Naive B cell (primary cell): ENCODE data around the gene WFDC5. TPM values are rescaled to one million over a fixed set of nuclear protein-coding genes. Genes with fewer than 3 reads are reported as not detected.
A peak's percentile ranks its signal among the peaks of the same experiment; 100 is the strongest.

Source experiments
- ATAC-seq, 2 donors: fragments of 150-1000 bp; cut with Tn5 transposase; 2 replicates each; pipeline ENCODE4 v1.10.0; 2021; ENCODE audit warnings: low read depth in 2 of 2, mild to moderate bottlenecking in 2 of 2, moderate library complexity in 2 of 2
- DNase-seq: peaks from one replicate; pipeline ENCODE4 v3.0.0; 2022
- H3K27ac Mint-ChIP-seq, 6 donors: one replicate each; pipeline ENCODE4 v1.8.0; 2020 to 2022; ENCODE audit warnings: mild to moderate bottlenecking in 6 of 6, mixed read lengths in 6 of 6, moderate library complexity in 5 of 6, inconsistent platforms in 2 of 6
- H3K27me3 Mint-ChIP-seq, 3 donors: one replicate each; pipeline ENCODE4 v1.8.0; 2021 to 2022; ENCODE audit warnings: mixed read lengths in 3 of 3, mild to moderate bottlenecking in 1 of 3
- H3K36me3 Mint-ChIP-seq, 2 donors: one replicate each; pipeline ENCODE4 v1.8.0; 2020 to 2022; ENCODE audit warnings: mixed read lengths in 2 of 2, inconsistent platforms in 1 of 2, mild to moderate bottlenecking in 1 of 2
- H3K4me1 Mint-ChIP-seq, 3 donors: one replicate each; pipeline ENCODE4 v1.8.0; 2020 to 2022; ENCODE audit warnings: mixed read lengths in 3 of 3, inconsistent platforms in 1 of 3, mild to moderate bottlenecking in 1 of 3, moderate library complexity in 1 of 3
- H3K4me3 Mint-ChIP-seq, 8 donors: one replicate each; pipeline ENCODE4 v1.8.0; 2020 to 2022; ENCODE audit warnings: mild to moderate bottlenecking in 8 of 8, mixed read lengths in 8 of 8, moderate library complexity in 8 of 8, inconsistent platforms in 2 of 8
- H3K9me3 Mint-ChIP-seq, 7 donors: one replicate each; pipeline ENCODE4 v1.8.0; 2020 to 2022; ENCODE audit warnings: mixed read lengths in 7 of 7, mild to moderate bottlenecking in 5 of 7, inconsistent platforms in 2 of 7, moderate library complexity in 1 of 7
- polyA plus RNA-seq, 6 donors: library from polyadenylated mRNA; unstranded; fragments of 300-500 nt; fragmentation: Illumina TruSeq; gene quantifications; one replicate each; pipeline ENCODE4 v1.2.3, GENCODE V29; 2021; ENCODE audit warnings: low read depth in 6 of 6

The WFDC5 gene
- polyA plus RNA-seq, 6 donors from 2014 or later, result not detected

- Mint-ChIP-seq H3K4me1 (peaks cover 4 to 34% (median 19%) of the 10 kb centered on the region in 3 donors), H3K27me3 (peaks cover 27 to 31% (median 27%) of the 10 kb centered on the region in 3 donors), H3K36me3 (no peaks in the 10 kb centered on the region)
Measured at GRCh38 chr20:45094864-45095574, 20.0 kb downstream of the WFDC5 start.

GRCh38 chr20:45094201-45094600 is 20.8 kb downstream of the WFDC5 start:
- DNase-seq (no peak), ATAC-seq (no peak)
- peak overlapping the region in 2 of 6 donors; percentile 39 to 60 for H3K27ac Mint-ChIP-seq
- peaks cover 19 to 23% (median 19%) of the 10 kb centered on the region in 3 donors for H3K27me3 Mint-ChIP-seq
- H3K4me3 Mint-ChIP-seq, result no peak overlapping the region
- H3K9me3 Mint-ChIP-seq, result no peaks in the 10 kb centered on the region
- H3K4me1 Mint-ChIP-seq, result peaks cover 4 to 30% (median 17%) of the 10 kb centered on the region in 3 donors
- no peaks in the 10 kb centered on the region for H3K36me3 Mint-ChIP-seq

More at GRCh38 chr20:45094864-45095574, 20.0 kb downstream of the WFDC5 start:
- Mint-ChIP-seq H3K27ac (no peak overlapping the region), H3K4me3 (no peak overlapping the region), H3K9me3 (no peaks in the 10 kb centered on the region)
- DNase-seq (no peak), ATAC-seq (no peak)

GRCh38 chr20:45092898-45093297 is 22.1 kb downstream of the WFDC5 start:
- Mint-ChIP-seq H3K27ac (peak overlapping the region in 2 of 6 donors; percentile 21 to 50), H3K4me1 (peaks cover 8 to 26% (median 20%) of the 10 kb centered on the region in 3 donors), H3K9me3 (no peaks in the 10 kb centered on the region), H3K36me3 (no peaks in the 10 kb centered on the region), H3K4me3 (no peak overlapping the region), H3K27me3 (peaks cover 13 to 16% (median 13%) of the 10 kb centered on the region in 3 donors)
- DNase-seq (no peak), ATAC-seq (no peak)

- H3K36me3 Mint-ChIP-seq, result peaks cover 4 to 5% of the 10 kb centered on the region in 2 donors
- peaks cover 16 to 30% (median 25%) of the 10 kb centered on the region in 3 donors for H3K4me1 Mint-ChIP-seq
- ATAC-seq, result no peak
- H3K27ac Mint-ChIP-seq, result peak overlapping the region in 1 of 6 donors; percentile 76
- H3K27me3 Mint-ChIP-seq, result peaks cover under 1% of the 10 kb centered on the region in 3 donors
- H3K4me3 Mint-ChIP-seq, result no peak overlapping the region
- no peak for DNase-seq
- H3K9me3 Mint-ChIP-seq, result peaks cover 0 to 3% (median 0%) of the 10 kb centered on the region in 7 donors
Measured at GRCh38 chr20:45091366-45091765, 23.6 kb downstream of the WFDC5 start.

- H3K27me3 Mint-ChIP-seq, result no peaks in the 10 kb centered on the region
- H3K27ac Mint-ChIP-seq, result peak overlapping the region in 1 of 6 donors; percentile 28
- no peak for DNase-seq
- no peak for ATAC-seq
- H3K4me1 Mint-ChIP-seq, result peaks cover 24 to 35% (median 30%) of the 10 kb centered on the region in 3 donors
- peaks cover 0 to 4% (median 0%) of the 10 kb centered on the region in 7 donors for H3K9me3 Mint-ChIP-seq
- H3K4me3 Mint-ChIP-seq, result no peak overlapping the region
- peaks cover 11 to 12% of the 10 kb centered on the region in 2 donors for H3K36me3 Mint-ChIP-seq
Measured at GRCh38 chr20:45090481-45090880, 24.5 kb downstream of the WFDC5 start.

GRCh38 chr20:45088247-45088646 is 26.7 kb downstream of the WFDC5 start:
- no peak for DNase-seq
- ATAC-seq, result no peak
- Mint-ChIP-seq H3K9me3 (peaks cover 0 to 4% (median 0%) of the 10 kb centered on the region in 7 donors), H3K4me3 (no peak overlapping the region), H3K4me1 (peaks cover 27 to 35% (median 34%) of the 10 kb centered on the region in 3 donors), H3K36me3 (peaks cover 11 to 14% of the 10 kb centered on the region in 2 donors), H3K27me3 (no peaks in the 10 kb centered on the region), H3K27ac (peak overlapping the region in 3 of 6 donors; percentile 40 to 70 (median 70))

- peak overlapping the region in 4 of 6 donors; percentile 40 to 70 (median 61) for H3K27ac Mint-ChIP-seq
- ATAC-seq (no peak), DNase-seq (no peak)
- H3K4me3 Mint-ChIP-seq, result no peak overlapping the region
- H3K9me3 Mint-ChIP-seq, result peaks cover 0 to 8% (median under 1%) of the 10 kb centered on the region in 7 donors
- H3K36me3 Mint-ChIP-seq, result peaks cover 14 to 19% of the 10 kb centered on the region in 2 donors
- no peaks in the 10 kb centered on the region for H3K27me3 Mint-ChIP-seq
- peaks cover 29 to 38% (median 34%) of the 10 kb centered on the region in 3 donors for H3K4me1 Mint-ChIP-seq
Measured at GRCh38 chr20:45087814-45088213, 27.2 kb downstream of the WFDC5 start.

- H3K27ac Mint-ChIP-seq, result peak overlapping the region in 4 of 6 donors; percentile 51 to 78 (median 61)
- H3K27me3 Mint-ChIP-seq, result no peaks in the 10 kb centered on the region
- ATAC-seq (peak; percentile 51 to 73), DNase-seq (no peak)
- peaks cover 31 to 41% (median 34%) of the 10 kb centered on the region in 3 donors for H3K4me1 Mint-ChIP-seq
- H3K9me3 Mint-ChIP-seq, result peaks cover 0 to 14% (median 6%) of the 10 kb centered on the region in 7 donors
- peaks cover 19 to 24% of the 10 kb centered on the region in 2 donors for H3K36me3 Mint-ChIP-seq
- no peak overlapping the region for H3K4me3 Mint-ChIP-seq
Measured at GRCh38 chr20:45087097-45087790, 27.7 kb downstream of the WFDC5 start.

- peaks cover 31 to 41% (median 31%) of the 10 kb centered on the region in 3 donors for H3K4me1 Mint-ChIP-seq
- no peak for ATAC-seq
Measured at GRCh38 chr20:45085867-45086266, 29.1 kb downstream of the WFDC5 start.

GRCh38 chr20:45085289-45085688 is 29.7 kb downstream of the WFDC5 start:
- H3K36me3 Mint-ChIP-seq, result peaks cover 36 to 44% of the 10 kb centered on the region in 2 donors
- ATAC-seq (no peak), DNase-seq (no peak)
- peaks cover 2 to 22% (median 12%) of the 10 kb centered on the region in 7 donors for H3K9me3 Mint-ChIP-seq
- H3K4me3 Mint-ChIP-seq, result no peak overlapping the region
- H3K27ac Mint-ChIP-seq, result peak overlapping the region; percentile 24 to 91 (median 74)
- peaks cover 31 to 36% (median 31%) of the 10 kb centered on the region in 3 donors for H3K4me1 Mint-ChIP-seq
- H3K27me3 Mint-ChIP-seq, result no peaks in the 10 kb centered on the region

More at GRCh38 chr20:45085867-45086266, 29.1 kb downstream of the WFDC5 start:
- no peak overlapping the region for H3K4me3 Mint-ChIP-seq
- no peaks in the 10 kb centered on the region for H3K27me3 Mint-ChIP-seq
- H3K9me3 Mint-ChIP-seq, result peaks cover 2 to 22% (median 11%) of the 10 kb centered on the region in 7 donors
- H3K27ac Mint-ChIP-seq, result peak overlapping the region in 5 of 6 donors; percentile 2 to 91 (median 76)
- H3K36me3 Mint-ChIP-seq, result peaks cover 30 to 38% of the 10 kb centered on the region in 2 donors
- no peak for DNase-seq

- Mint-ChIP-seq H3K36me3 (peaks cover 45 to 51% of the 10 kb centered on the region in 2 donors), H3K4me1 (peaks cover 30 to 34% (median 33%) of the 10 kb centered on the region in 3 donors), H3K9me3 (peaks cover 2 to 22% (median 12%) of the 10 kb centered on the region in 7 donors), H3K27me3 (no peaks in the 10 kb centered on the region), H3K4me3 (no peak overlapping the region), H3K27ac (peak overlapping the region in 4 of 6 donors; percentile 6 to 89 (median 50))
- DNase-seq, result no peak
- ATAC-seq, result no peak
Measured at GRCh38 chr20:45083127-45083526, 31.8 kb downstream of the WFDC5 start.

GRCh38 chr20:45082468-45082867 is 32.5 kb downstream of the WFDC5 start:
- Mint-ChIP-seq H3K9me3 (peaks cover 2 to 22% (median 12%) of the 10 kb centered on the region in 7 donors), H3K4me1 (peaks cover 25 to 27% (median 27%) of the 10 kb centered on the region in 3 donors), H3K27ac (peak overlapping the region in 1 of 6 donors; percentile 23), H3K27me3 (no peaks in the 10 kb centered on the region), H3K4me3 (no peak overlapping the region), H3K36me3 (peaks cover 45 to 51% of the 10 kb centered on the region in 2 donors)
- ATAC-seq (no peak), DNase-seq (no peak)
